Stimulated activated naive CD8-positive, alpha-beta T cell treated with anti-CD3 and anti-CD28 coated beads, Interleukin-15, amount 100 ng/mL, for 72 hours (primary cell): ENCODE results near the gene FLACC1.
A peak's percentile ranks its signal among the peaks of the same experiment; 100 is the strongest.

Experiments used
- ATAC-seq: fragments of 150-1000 bp; cut with Tn5 transposase; 2 replicates; pipeline ENCODE4 v1.10.0; 2021; ENCODE audit warnings: mild to moderate bottlenecking, moderate library complexity
- DNase-seq, 2 donors: peaks; one replicate each; pipeline ENCODE4 v3.0.0; 2021 to 2022
- H3K27ac Mint-ChIP-seq, 2 donors: one replicate each; pipeline ENCODE4 v1.8.0; 2022; ENCODE audit warnings: mild to moderate bottlenecking in 2 of 2, mixed read lengths in 2 of 2, moderate library complexity in 2 of 2
- H3K27me3 Mint-ChIP-seq: one replicate; pipeline ENCODE4 v1.8.0; 2022; ENCODE audit warnings: mixed read lengths
- H3K4me1 Mint-ChIP-seq: one replicate; pipeline ENCODE4 v1.8.0; 2022; ENCODE audit warnings: mild to moderate bottlenecking, mixed read lengths
- H3K4me3 Mint-ChIP-seq, 2 donors: one replicate each; pipeline ENCODE4 v1.8.0; 2022; ENCODE audit warnings: mild to moderate bottlenecking in 2 of 2, mixed read lengths in 2 of 2, moderate library complexity in 1 of 2
- H3K9me3 Mint-ChIP-seq, 2 donors: one replicate each; pipeline ENCODE4 v1.8.0; 2022; ENCODE audit warnings: mixed read lengths in 2 of 2

FLACC1 gene

DNA sequence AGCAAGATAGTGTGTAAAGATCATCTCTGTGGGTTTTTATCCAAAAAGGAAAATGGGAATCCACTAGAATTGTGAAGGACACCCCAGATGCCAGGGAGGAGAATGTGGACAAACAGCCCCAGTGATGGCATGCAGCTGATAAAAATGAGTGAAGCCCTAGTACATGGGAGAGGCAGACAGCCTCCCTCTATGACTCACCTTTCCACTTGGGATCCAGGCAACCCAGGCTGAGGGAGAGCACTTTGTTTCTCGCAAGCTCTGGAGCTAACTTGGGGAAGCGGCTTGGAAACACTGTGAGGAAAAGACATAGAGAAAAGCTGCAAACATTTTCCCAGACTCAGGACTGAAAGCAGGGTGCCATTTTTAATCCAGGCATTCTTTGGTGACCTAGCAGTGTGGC, 5.3 kb upstream of the FLACC1 start:
- peaks cover 8% of the 10 kb centered on the region in 2 donors for H3K9me3 Mint-ChIP-seq
- no peak for ATAC-seq
- DNase-seq, result no peak
- H3K27ac Mint-ChIP-seq, result peak overlapping the region in 1 of 2 donors; percentile 36
- H3K4me1 Mint-ChIP-seq, result peaks cover 39% of the 10 kb centered on the region
- H3K4me3 Mint-ChIP-seq, result no peak overlapping the region
- H3K27me3 Mint-ChIP-seq, result no peaks in the 10 kb centered on the region

GRCh38 chr2:201361078-201361733, 4.1 kb upstream of the FLACC1 start:
- no peaks in the 10 kb centered on the region for H3K27me3 Mint-ChIP-seq
- DNase-seq (no peak), ATAC-seq (no peak)
- H3K4me3 Mint-ChIP-seq, result no peak overlapping the region
- H3K27ac Mint-ChIP-seq, result no peak overlapping the region
- no peaks in the 10 kb centered on the region for H3K9me3 Mint-ChIP-seq
- peaks cover 39% of the 10 kb centered on the region for H3K4me1 Mint-ChIP-seq

DNA sequence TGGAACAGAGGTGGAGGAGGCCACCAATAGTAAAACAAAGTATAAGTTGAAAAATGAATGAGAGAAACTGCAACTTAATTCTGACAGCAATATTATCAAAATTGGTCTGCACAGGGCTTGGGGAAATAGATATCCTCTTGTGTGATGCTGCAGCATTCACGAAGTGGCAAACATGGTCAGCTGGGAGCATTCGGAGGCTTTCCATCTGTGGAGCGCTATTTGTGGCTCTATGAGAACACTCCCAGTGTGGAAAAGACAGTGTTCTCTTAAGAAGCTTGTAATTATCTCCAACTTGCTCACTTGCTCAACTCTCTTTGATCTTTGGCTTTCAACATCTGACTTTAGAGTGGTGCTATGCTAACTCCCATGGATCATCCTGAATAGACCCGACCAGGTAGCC, 3.1 kb upstream of the FLACC1 start:
- Mint-ChIP-seq H3K4me1 (peaks cover 39% of the 10 kb centered on the region), H3K27ac (no peak overlapping the region), H3K4me3 (no peak overlapping the region), H3K9me3 (no peaks in the 10 kb centered on the region), H3K27me3 (no peaks in the 10 kb centered on the region)
- ATAC-seq (no peak), DNase-seq (no peak)

- H3K4me1 Mint-ChIP-seq, result peaks cover 31% of the 10 kb centered on the region
- ATAC-seq (peak; percentile 85), DNase-seq (peak in 1 of 2 donors; percentile 37)
- H3K4me3 Mint-ChIP-seq, result no peak overlapping the region
- H3K27me3 Mint-ChIP-seq, result no peaks in the 10 kb centered on the region
- H3K9me3 Mint-ChIP-seq, result peaks cover 0 to 7% of the 10 kb centered on the region in 2 donors
- no peak overlapping the region for H3K27ac Mint-ChIP-seq
These were observed 1.5 kb upstream of the FLACC1 start for GRCh38 chr2:201358684-201359083.

DNA sequence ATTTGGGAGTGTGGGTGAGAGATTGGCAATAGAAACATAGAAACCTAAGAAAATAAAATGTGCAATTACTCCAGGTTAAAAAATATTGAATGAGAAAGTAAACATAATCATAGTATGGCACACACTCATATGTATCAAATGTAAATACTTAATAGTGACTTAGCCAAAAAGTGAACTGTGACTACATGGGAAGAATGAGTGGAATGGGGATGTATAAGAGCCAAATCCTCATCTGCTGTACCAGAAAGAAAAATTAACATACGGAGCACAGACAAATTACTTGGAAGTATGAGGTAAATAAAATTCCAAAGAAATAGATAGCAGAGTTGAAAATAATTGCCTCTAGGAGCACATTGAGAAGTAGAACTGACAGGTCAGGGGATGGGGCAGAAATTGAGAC, 4.0 kb downstream of the FLACC1 start:
- DNase-seq (no peak), ATAC-seq (no peak)
- Mint-ChIP-seq H3K4me1 (no peaks in the 10 kb centered on the region), H3K27me3 (no peaks in the 10 kb centered on the region), H3K4me3 (no peak overlapping the region), H3K9me3 (peaks cover 0 to 7% of the 10 kb centered on the region in 2 donors), H3K27ac (no peak overlapping the region)

GRCh38 chr2:201350879-201351278, 6.3 kb downstream of the FLACC1 start:
- ATAC-seq (no peak), DNase-seq (no peak)
- Mint-ChIP-seq H3K9me3 (peaks cover 0 to 7% of the 10 kb centered on the region in 2 donors), H3K4me3 (no peak overlapping the region), H3K4me1 (no peaks in the 10 kb centered on the region), H3K27ac (no peak overlapping the region), H3K27me3 (no peaks in the 10 kb centered on the region)

GRCh38 chr2:201349601-201350000, 7.5 kb downstream of the FLACC1 start:
- ATAC-seq (no peak), DNase-seq (no peak)
- no peaks in the 10 kb centered on the region for H3K27me3 Mint-ChIP-seq
- no peak overlapping the region for H3K27ac Mint-ChIP-seq
- peaks cover 0 to 7% of the 10 kb centered on the region in 2 donors for H3K9me3 Mint-ChIP-seq
- no peaks in the 10 kb centered on the region for H3K4me1 Mint-ChIP-seq
- H3K4me3 Mint-ChIP-seq, result no peak overlapping the region

- DNase-seq (no peak), ATAC-seq (no peak)
- Mint-ChIP-seq H3K9me3 (no peaks in the 10 kb centered on the region), H3K4me3 (no peak overlapping the region), H3K27ac (no peak overlapping the region), H3K4me1 (no peaks in the 10 kb centered on the region), H3K27me3 (no peaks in the 10 kb centered on the region)
These were observed 8.4 kb downstream of the FLACC1 start for GRCh38 chr2:201348758-201349157.

- ATAC-seq (no peak), DNase-seq (no peak)
- H3K4me3 Mint-ChIP-seq, result no peak overlapping the region
- no peaks in the 10 kb centered on the region for H3K27me3 Mint-ChIP-seq
- H3K9me3 Mint-ChIP-seq, result no peaks in the 10 kb centered on the region
- H3K27ac Mint-ChIP-seq, result no peak overlapping the region
- H3K4me1 Mint-ChIP-seq, result no peaks in the 10 kb centered on the region
These were observed 10.0 kb downstream of the FLACC1 start for GRCh38 chr2:201347138-201347537.

DNA sequence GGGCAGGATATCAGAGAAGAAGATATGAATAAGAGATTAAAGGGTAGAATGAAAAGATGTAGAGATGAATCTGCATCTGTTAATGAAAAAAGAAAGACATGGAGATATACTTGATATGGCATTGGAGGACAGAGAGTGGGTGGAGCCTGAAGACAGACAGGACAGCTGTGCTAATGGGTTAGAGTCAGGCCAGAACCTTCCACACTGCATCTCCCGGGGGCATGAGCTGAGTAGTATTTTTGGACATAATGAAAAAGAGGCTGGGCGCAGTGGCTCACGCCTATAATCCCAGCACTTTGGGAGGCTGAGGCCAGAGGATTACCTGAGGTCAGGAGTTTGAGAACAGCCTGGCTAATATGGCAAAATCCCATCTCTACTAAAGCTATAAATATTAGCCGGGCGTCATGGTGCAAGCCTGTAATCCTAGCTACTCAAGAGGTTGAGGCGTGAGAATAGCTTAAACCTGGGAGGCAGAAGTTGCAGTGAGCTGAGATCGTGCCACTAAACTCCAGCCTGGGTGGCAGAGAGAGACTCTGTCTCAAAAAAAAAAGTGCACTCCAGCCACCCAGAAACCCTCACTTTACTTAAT, 11.4 kb downstream of the FLACC1 start:
- no peaks in the 10 kb centered on the region for H3K27me3 Mint-ChIP-seq
- no peak for ATAC-seq
- H3K9me3 Mint-ChIP-seq, result no peaks in the 10 kb centered on the region
- no peak overlapping the region for H3K4me3 Mint-ChIP-seq
- no peak for DNase-seq
- H3K27ac Mint-ChIP-seq, result no peak overlapping the region
- H3K4me1 Mint-ChIP-seq, result no peaks in the 10 kb centered on the region

- Mint-ChIP-seq H3K27ac (no peak overlapping the region), H3K27me3 (no peaks in the 10 kb centered on the region), H3K4me3 (no peak overlapping the region), H3K9me3 (no peaks in the 10 kb centered on the region), H3K4me1 (no peaks in the 10 kb centered on the region)
- no peak for DNase-seq
- ATAC-seq, result no peak
These were observed 12.3 kb downstream of the FLACC1 start for GRCh38 chr2:201344663-201345366.

GRCh38 chr2:201343559-201343958, 13.6 kb downstream of the FLACC1 start:
- H3K4me3 Mint-ChIP-seq, result no peak overlapping the region
- ATAC-seq, result no peak
- no peaks in the 10 kb centered on the region for H3K4me1 Mint-ChIP-seq
- no peak for DNase-seq
- H3K27me3 Mint-ChIP-seq, result no peaks in the 10 kb centered on the region
- H3K9me3 Mint-ChIP-seq, result no peaks in the 10 kb centered on the region
- no peak overlapping the region for H3K27ac Mint-ChIP-seq

- Mint-ChIP-seq H3K4me3 (no peak overlapping the region), H3K9me3 (no peaks in the 10 kb centered on the region), H3K4me1 (no peaks in the 10 kb centered on the region), H3K27me3 (no peaks in the 10 kb centered on the region), H3K27ac (no peak overlapping the region)
- DNase-seq (no peak), ATAC-seq (no peak)
These were observed 14.2 kb downstream of the FLACC1 start for GRCh38 chr2:201342923-201343322.

DNA sequence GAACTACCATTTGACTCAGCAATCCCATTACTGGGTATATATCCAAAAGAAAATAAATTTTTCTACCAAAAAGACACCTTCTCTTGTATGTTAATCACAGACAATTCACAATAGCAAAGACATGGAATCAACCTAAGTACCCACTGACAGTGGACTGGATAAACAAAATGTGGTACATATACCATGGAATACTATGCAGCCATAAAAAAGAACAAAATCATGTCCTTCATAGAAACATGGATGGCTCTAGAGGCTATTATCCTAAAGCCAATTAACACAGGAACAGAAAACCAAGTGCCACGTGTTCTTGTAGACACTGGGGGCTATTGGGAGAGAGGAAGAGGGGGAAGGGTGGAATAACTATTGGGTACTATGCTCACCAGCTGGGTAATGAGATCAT, 27.7 kb downstream of the FLACC1 start:
- H3K4me3 Mint-ChIP-seq, result no peak overlapping the region
- H3K4me1 Mint-ChIP-seq, result peaks cover 5% of the 10 kb centered on the region
- no peak for ATAC-seq
- no peaks in the 10 kb centered on the region for H3K27me3 Mint-ChIP-seq
- DNase-seq, result no peak
- H3K9me3 Mint-ChIP-seq, result peaks cover 28 to 34% of the 10 kb centered on the region in 2 donors
- H3K27ac Mint-ChIP-seq, result no peak overlapping the region

DNA sequence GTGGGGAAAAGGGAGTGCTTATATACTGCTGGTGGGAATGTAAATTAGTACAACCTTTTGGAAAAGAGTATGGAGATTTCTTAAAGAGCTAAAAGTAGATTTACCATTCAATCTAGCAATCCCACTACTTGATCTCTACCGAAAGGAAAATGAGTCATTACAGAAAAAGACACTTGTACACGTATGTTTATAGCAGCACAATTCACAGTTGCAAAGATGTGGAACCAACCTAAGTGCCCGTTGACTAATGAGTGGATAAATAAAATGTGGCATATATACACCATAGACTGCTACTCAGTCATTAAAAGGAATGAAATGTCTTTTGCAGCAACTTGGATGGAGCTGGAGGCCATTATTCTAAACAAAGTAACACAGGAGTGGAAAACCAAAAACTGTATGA, 29.5 kb downstream of the FLACC1 start:
- no peak overlapping the region for H3K4me3 Mint-ChIP-seq
- H3K27ac Mint-ChIP-seq, result no peak overlapping the region
- H3K27me3 Mint-ChIP-seq, result no peaks in the 10 kb centered on the region
- DNase-seq (no peak), ATAC-seq (no peak)
- H3K9me3 Mint-ChIP-seq, result peaks cover 36 to 44% of the 10 kb centered on the region in 2 donors
- H3K4me1 Mint-ChIP-seq, result peaks cover 5% of the 10 kb centered on the region

DNA sequence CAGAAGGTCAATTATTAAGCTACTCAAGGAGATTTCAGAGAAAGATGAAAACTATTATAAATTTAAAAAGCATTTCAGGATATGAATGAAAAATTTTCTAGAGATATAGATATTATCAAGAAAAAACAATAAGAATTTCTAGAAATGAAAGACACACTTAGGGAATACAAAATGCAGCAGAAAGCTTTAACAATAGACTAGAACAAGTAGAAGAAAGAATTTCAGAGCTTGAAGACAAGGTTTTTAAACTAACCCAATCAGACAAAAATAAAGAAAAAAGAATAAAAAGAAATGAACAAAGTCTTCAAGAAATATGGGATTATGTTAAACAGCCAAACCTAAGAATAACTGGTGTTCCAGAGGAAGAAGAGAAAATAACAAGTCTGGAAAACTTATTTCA, 34.4 kb downstream of the FLACC1 start:
- H3K27me3 Mint-ChIP-seq, result no peaks in the 10 kb centered on the region
- no peak overlapping the region for H3K27ac Mint-ChIP-seq
- peaks cover 49 to 74% of the 10 kb centered on the region in 2 donors for H3K9me3 Mint-ChIP-seq
- DNase-seq (no peak), ATAC-seq (no peak)
- no peak overlapping the region for H3K4me3 Mint-ChIP-seq
- no peaks in the 10 kb centered on the region for H3K4me1 Mint-ChIP-seq
